ENCODE results near the gene TAP2.
"Not testable (repeated sequence)": the region's sequence is repeated elsewhere in the genome, so short reads cannot be mapped to it uniquely, and the experiment has no call there.

Gene TAP2

GRCh38 chr6:32838114-32838958 is at the start of gene TAP2:
Gene TAP2 (minus strand): TSS chr6:32838739. CDS start chr6:32838233, 506 bp downstream.
- DNase-seq = peak; percentile 64 to 92

- no peak for DNase-seq
Observed at GRCh38 chr6:32887616-32888015, 49.1 kb upstream of the TAP2 start.

- DNase-seq = peak in 1 of 2 experiments; percentile 6
Observed at GRCh38 chr6:32886681-32887383, 48.3 kb upstream of the TAP2 start.

GRCh38 chr6:32885698-32886286 is 47.3 kb upstream of the TAP2 start:
- DNase-seq = peak; percentile 24 to 80

GRCh38 chr6:32883789-32884188 is 45.2 kb upstream of the TAP2 start:
- DNase-seq = no peak

GRCh38 chr6:32882879-32883250 is 44.3 kb upstream of the TAP2 start:
- no peak for DNase-seq

GRCh38 chr6:32880962-32881361 is 42.4 kb upstream of the TAP2 start:
- DNase-seq = not testable (repeated sequence)

- no peak for DNase-seq
Observed at GRCh38 chr6:32879691-32880090, 41.2 kb upstream of the TAP2 start.

GRCh38 chr6:32876603-32877002 is 38.1 kb upstream of the TAP2 start:
- no peak for DNase-seq

- DNase-seq = not testable (repeated sequence)
Observed at GRCh38 chr6:32873947-32874346, 35.4 kb upstream of the TAP2 start.

- DNase-seq = peak in 1 of 2 experiments; percentile 59
Observed at GRCh38 chr6:32868257-32868788, 29.8 kb upstream of the TAP2 start.

GRCh38 chr6:32867554-32868256 is 29.2 kb upstream of the TAP2 start:
- DNase-seq = no peak

GRCh38 chr6:32867022-32867477 is 28.5 kb upstream of the TAP2 start:
- no peak for DNase-seq

GRCh38 chr6:32865724-32866443 is 27.3 kb upstream of the TAP2 start:
- DNase-seq = no peak

- DNase-seq = no peak
Observed at GRCh38 chr6:32862725-32863124, 24.2 kb upstream of the TAP2 start.

GRCh38 chr6:32860674-32861073 is 22.1 kb upstream of the TAP2 start:
- DNase-seq = no peak

- DNase-seq = no peak
Observed at GRCh38 chr6:32858194-32858593, 19.7 kb upstream of the TAP2 start.

- DNase-seq = no peak
Observed at GRCh38 chr6:32857156-32857891, 18.8 kb upstream of the TAP2 start.

GRCh38 chr6:32855467-32856174 is 17.1 kb upstream of the TAP2 start:
- DNase-seq = no peak

- no peak for DNase-seq
Observed at GRCh38 chr6:32854376-32855178, 16.0 kb upstream of the TAP2 start.
